SK-N-MC (cell line): ENCODE data around the gene MAGED4.

Experiments used
- EZH2 ChIP-seq: fragments of 200-600 bp; sonication (generic); IDR thresholded peaks from one replicate; pipeline ENCODE4 v1.6.1; 2017; ENCODE audit warnings: antibody characterized with exemption
- FOXP2 ChIP-seq: optimal IDR thresholded peaks from 2 replicates; pipeline ENCODE3; 2011; ENCODE audit warnings: mild to moderate bottlenecking, moderate library complexity; ENCODE audit not compliant: insufficient read depth; ENCODE audit errors: extremely low read length, control extremely low read depth
- POLR2AphosphoS5 ChIP-seq: IDR thresholded peaks from 2 replicates; pipeline ENCODE4 v1.6.1; 2012; ENCODE audit warnings: mild to moderate bottlenecking, low read depth, low read length, borderline replicate concordance

- TF ChIP-seq POLR2AphosphoS5 = no peak
- no peak for TF ChIP-seq EZH2
- no peak for TF ChIP-seq FOXP2
Observed at GRCh38 chrX:52213276-52213675, 28.6 kb downstream of the MAGED4 start.
